NCI-H128 (cell line): ENCODE data around the gene CNOT8.
"Not testable (repeated sequence)": the region's sequence is repeated elsewhere in the genome, so short reads cannot be mapped to it uniquely, and the experiment has no call there.

Experiments
- DNase-seq: peaks from one replicate; lab custom pipeline; 2025; ENCODE audit not compliant: unreplicated experiment; lab: John Stamatoyannopoulos, UW

The CNOT8 gene

DNA sequence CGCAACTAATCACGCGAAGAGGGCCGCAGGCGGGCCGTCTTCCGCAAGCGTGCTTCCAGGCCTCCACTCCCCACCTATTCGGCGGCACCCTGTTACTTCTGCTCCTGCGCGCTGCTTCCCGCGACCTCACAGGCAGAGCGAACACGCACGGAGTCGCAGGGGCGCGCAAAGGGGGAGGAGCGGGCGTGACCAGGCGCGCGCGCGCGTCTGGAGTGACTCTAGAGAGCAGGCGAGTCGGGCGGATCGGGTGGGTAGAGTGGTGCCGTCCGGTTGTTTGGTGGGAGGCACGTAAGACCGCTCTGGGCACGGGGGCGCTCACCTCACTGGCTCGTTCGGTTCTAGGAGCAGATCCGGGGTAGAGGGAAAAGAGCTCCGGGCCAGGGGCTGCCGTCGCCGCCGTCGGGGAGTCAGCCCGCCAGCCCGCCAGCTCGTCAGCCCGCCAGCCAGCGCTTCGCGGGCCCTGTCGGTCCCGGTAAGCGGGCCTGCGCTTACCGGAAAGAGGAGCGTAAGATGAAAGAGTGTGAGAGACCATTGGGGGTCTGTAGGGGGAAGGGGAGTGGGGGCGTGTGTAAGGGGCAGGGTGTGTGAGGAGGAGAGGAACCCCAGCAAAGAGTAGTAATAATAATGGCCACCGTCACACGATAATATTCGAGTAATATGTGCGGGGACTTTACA is at the start of gene CNOT8:
TSS of gene CNOT8 (plus strand) at position 331 of the 675 bp plus-strand sequence. CDS start 4,652 bp downstream, outside the sequence.
- DNase-seq: peak; percentile 89

DNA sequence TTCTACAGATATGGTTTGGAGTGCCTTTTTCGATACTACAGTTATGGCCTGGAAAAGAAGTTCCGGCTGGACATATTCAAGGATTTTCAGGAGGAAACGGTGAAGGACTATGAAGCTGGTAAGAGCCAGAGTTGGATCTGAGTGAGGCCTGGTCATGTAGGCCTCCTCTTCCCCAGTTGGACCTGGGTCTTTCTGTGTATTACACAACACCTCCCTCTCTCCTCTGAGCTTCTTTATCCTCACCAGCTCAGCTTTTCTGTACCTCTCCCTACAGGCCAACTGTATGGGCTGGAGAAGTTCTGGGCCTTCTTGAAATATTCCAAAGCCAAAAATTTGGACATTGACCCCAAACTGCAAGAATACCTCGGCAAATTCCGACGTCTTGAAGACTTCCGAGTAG is 47.2 kb upstream of the CNOT8 start:
- no peak for DNase-seq

DNA sequence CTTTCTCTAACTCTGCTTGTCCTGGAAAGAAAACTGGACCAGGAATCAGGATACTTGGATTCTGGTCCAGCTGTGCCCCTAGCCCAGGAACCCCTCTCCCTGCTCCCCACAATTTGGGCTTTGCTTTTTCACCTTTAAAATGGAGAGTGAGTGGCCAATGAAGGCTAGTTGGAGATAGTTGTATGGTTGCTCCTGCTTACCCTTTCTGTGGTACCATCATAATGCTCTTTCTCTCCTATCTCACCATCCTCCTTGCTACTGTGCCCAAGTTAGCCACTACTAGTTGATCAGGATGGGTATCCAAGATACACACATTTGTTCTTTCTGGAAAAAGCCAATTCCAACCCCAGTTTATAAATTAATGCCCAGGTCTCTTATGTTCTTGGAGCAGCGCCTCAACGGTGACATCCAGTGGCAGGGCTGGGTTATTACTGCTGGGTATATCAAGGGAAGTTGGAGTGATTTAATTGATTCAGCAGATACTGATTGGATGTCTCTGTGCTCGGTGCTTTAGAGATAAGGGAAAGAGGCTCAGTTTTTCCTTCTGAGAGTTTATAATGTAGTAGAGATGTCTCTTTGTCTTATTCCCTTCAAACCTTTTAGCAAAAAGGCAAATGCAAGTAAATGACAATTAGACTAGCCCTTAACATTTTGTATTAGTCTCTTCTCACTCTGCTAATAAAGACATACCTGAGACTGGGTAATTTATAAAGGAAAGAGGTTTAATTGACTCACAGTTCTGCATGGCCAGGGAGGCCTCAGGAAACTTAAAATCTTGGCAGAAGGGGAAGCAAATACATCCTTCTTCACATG is 46.6 kb upstream of the CNOT8 start:
- DNase-seq: no peak

DNA sequence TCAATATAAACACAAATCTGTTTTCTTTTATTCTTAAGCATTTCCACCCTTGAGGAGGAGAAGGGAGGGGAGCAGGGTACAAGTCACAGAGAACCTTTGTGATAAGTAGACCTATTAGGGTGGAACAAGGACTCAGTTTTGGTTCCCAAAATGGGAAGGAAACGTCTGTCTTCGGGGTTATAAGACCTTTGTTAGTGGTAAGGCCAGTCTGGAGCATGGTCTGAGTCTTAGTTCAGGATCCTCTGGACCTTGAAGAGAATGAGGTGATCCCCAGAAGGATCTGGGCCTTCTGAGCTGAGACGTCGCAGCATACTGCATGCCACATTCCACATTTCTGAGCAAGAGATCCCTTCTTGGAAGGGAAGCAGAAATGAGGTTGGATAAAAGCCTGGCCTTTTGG is 45.3 kb upstream of the CNOT8 start:
- no peak for DNase-seq

DNA sequence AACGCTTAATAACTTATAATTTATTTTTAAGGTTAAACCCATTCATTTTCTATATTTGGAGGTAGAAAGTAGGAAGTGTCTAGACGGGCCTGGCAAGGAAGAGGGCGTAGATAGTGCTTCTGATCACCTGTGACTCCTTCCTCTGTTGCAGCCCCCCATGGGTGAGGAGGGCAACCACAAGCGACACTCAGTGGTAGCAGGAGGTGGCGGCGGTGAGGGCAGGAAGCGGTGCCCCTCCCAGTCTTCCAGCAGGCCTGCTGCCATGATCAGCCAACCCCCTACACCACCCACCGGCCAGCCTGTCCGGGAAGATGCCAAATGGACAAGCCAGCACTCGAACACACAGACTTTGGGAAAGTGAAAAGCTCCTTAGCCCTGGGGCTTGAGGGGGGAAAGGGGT is 44.7 kb upstream of the CNOT8 start:
- no peak for DNase-seq

DNA sequence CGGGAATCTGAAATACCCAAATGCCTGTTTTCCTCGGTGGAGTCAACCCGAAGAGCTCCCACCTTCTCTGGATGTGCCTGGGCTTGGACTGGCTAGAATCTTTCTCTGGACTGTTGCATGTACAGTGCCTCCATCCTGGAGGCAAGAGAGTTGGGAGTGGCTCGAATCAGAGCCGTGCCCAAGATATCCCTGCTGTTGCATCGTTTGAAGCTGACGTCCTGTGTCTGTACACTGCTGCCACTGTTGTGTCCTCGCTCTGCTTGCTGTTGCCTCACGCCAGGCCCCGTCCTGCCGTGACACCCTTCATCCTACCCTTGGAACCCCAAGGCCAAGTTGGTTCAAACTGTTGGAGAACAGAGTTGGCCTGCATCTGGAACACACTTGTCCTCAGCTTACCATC is 43.4 kb upstream of the CNOT8 start:
- DNase-seq: no peak

DNA sequence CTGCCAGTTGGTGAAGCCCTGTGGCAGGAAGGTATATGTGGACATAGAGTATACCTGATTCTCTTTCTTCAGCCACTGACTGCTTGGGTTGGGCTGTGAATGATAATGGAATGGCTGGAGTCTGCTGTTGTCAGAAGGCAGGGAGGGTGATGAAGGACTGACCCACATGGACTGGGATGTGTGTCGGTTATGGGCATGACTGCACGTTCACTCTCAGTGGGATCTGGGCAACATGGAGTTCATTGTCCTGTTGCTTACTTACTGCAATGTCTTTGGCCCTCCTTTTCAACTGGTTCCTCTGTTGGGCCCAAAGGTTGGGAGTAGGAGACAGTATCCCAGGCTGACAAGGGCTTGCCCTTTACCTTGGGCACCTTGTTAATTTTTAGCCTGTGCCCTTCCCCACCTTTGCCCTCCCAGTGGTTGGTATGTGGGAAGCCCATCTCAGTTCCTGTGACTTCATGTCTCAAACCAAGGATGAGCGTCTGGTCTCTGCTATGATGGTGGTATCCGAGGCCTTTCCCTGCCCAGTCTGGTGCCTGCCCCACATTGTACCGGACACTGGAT is 42.7 kb upstream of the CNOT8 start:
- no peak for DNase-seq

DNA sequence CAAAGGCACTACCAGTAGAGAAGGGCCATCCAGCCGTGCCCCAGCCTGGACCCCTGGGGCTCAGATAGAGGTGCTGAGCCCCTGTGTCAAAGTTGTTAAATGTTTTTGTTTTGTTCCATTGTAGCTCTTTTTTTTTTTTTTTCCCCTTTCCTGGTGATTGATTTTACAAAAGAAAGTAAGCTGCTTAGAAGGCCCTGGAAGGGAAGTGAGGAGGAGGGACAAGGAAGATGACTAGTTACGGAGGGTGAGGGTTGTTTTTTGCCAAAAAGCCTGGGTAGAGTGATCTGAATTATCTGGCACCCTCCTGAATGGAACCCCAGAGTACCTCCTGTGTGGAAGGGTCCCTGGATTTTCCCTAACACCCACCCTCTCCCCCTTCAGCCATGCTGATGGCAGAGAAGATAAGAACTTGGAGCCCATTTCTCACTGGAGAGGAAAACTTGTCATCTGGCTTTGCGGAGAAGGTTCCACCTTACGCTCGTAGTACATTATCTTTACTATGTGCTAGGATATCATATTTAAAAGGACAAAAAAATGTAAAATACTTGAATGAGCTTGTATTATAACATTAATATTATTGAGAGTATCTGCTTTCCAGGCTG is 41.4 kb upstream of the CNOT8 start:
- no peak for DNase-seq

DNA sequence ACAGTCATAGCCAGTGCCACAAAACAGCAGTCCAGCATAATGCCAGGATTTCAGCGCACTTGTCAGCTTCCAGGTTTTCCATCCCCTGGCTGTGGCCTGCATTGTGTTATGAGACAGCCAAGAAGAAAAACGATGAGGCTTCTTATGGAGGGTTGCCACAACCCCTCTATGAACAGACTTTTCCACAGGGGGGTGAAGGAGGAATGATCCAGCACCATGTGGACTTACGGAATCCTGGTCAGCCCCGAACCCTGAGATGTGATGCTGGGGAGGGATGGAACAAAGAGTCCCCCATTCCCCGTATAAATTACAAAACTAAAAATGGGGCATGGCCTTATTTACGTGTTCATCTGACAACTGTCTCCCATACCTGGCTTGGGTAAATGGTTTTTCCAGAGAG is 40.6 kb upstream of the CNOT8 start:
- no peak for DNase-seq

DNA sequence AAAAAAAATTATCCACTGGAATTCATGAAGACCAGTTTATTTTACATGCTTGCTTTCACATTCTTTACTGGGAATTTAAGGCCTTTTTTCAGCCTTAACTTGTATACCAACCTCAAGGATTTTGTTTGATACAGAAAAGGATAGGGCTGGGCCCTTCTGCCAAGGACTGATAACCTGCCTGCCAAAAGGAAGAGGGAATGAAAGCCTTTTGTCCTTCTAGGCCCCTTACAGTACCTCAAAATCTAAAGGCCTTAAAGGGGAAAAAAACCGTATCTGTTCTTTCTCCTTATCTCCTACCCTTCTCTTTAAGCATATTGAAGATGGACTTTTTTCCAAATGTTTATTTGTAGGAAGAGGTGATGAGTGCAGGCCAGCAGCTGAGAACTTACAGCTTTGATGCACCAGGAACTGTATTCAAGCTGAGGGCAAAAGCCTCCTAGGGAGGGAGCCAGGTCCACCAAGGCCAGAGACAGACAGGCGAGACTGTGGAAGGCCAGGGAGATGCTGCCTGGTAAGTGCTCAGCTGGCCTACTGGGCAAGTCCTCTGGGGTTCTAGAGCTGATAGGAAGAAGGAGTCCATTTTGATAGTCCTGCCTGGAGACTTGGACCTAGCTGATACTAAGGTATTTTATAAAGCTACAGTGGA is 39.8 kb upstream of the CNOT8 start:
- no peak for DNase-seq

DNA sequence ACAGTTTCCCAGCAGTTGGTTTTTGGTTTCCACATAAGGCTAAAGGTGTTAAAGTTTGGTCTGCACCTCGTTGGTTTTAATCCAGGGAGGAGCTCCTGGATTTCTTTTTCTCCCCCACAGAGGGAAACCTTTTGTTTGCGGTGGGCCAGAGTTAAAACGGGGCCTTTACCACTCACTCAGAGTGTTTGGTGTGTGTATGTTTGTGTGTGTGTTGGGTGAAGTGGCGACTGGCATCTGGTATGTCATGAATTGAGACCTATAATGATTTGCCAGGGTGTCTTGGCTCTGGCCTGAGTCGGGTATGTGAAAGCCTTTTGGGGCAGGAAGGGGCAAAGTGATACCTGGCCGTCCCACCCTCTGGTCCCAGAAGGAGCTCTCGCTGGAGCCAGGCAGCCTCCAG is 38.9 kb upstream of the CNOT8 start:
- DNase-seq: no peak

DNA sequence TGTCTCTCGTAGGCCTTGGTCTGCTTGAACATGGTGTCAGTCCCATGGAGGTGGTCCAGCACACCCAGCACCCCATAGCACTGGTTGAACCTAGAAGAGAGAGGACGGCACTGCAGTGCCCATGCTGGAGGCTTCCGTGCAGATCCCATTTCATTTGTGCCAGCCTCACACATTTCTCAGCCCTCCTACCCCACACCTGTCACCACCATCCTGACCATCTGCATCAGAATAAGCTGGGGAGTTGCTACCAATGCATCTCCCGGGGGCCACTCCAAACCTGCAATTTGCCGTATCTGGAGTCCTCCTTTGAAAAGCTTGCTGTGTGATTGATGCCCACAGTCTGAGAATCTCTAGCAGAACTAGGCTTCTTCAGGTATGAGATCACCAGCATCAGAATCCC is 38.0 kb upstream of the CNOT8 start:
- DNase-seq: no peak

DNA sequence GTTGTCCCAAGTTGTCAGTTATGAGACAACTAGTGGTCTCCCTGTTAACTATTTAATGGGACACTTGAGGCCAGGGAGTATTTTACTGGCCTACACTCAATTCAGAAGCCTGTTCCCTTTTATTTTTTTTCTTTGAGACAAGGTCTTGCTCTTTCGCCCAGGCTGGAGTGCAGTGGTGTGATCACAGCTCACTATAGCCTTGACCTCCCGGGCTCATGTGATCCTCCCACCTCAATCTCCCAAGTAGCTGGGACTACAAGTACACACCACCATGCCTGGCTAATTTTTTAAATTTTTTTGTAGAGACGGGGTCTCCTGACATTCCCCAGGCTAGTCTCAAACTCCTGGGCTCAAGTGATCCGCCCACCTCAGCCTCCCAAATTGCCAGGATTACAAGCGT is 35.5 kb upstream of the CNOT8 start:
- not testable (repeated sequence) for DNase-seq

DNA sequence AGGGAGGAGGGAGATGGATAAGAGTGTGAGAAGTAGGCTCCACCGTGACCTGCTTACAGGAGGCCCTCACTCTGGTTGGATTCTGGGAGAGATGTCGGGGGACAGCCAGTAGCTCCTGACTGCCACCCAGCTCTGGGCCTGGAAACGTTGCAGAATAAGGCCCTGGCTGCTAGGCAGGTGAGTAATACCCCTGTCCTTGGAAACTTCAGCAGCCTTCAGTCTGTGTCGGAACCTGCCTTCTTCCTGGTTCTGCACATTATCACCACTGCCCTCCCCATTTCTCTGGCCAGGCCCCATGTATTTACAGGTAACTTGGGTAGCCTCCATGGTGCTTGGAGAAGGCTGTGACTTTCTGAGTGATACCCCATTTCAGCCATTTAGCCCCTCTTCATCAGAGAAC is 34.8 kb upstream of the CNOT8 start:
- DNase-seq: no peak

DNA sequence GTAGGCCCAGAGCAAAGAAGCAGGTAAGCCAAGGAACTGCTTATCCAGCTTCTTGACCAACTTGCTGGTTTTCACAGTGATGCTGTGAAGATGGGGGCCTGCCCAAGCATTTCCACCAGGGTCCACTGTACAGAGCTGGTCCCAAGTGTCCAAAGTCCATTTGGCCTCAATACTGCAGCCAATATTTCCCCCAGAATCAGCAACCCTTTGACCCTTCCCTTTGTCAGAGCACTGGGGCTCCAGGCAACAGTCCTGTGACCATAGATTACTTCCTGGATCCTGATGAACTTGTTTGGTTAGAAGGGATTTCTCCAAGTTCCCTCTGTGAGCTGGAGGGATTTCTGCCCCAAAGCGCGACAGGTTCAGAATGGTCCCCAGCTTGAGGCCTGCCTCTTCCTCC is 34.4 kb upstream of the CNOT8 start:
- DNase-seq: no peak

DNA sequence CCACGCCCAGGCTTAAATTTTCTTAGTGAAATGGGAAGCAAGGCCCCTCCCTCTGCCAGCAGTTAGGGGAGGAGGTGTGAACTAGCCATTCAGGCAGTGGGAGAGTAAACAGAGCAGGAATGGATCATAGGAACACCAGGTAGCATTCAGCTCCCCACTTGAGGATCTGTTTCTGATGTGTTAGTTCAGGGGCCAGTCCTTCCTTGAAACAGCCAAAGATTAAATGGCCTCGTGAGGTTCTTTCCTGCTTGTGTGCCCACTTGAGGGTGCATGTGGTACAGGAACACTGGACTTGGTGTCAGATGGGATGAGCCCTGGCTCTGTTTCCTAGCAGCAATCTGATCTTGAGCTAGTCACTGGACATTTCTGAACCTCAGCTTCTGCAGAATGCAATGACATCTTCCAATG is 29.2 kb upstream of the CNOT8 start:
- no peak for DNase-seq

DNA sequence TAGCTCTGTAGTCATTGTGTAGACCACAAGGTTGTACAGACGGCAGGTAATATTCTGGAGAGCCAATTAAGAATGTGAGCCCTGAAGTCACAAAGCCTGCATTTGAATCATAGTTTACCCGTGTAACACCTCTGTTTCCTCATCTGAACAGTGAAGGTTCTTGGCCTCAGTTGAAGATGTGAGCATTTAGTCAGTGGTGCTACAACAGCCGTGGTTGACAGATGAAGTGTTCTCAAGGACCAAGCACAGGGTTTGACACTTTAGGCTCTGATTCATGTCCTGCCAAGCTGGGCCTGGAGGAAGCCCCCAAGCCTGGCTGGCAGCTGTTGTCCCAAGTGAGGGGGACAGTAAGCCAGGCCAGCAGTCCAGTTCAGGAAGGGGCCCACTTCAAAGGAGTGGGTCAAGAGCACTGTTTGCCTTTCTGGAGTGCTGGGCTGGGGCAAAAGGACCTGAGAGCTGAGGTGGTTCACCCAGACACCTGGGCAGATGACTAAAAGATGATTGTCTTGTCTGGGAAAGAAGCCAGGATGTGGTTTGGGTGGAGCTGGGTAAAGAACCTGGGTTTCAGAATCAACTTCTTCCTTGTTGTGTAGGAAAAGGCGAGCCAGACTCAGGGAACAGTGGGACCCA is 28.7 kb upstream of the CNOT8 start:
- no peak for DNase-seq

DNA sequence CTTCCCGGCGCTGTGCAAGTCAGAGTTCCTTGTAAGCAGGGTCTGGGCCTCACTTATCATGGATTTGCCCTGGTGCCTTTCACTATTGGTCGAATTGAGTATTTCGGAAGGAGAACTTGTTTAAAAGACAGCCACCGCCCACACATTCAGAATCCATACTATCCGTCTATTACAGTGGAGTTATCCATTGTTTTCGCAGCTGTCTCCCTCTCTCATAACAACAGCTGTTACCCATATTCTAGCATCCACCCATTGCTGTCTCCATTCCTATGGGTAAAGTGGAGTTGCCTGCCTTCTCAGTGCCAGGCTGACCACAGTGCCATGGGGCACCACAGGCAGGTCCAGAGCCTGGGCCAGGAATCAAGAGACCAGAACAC is 28.2 kb upstream of the CNOT8 start:
- no peak for DNase-seq

DNA sequence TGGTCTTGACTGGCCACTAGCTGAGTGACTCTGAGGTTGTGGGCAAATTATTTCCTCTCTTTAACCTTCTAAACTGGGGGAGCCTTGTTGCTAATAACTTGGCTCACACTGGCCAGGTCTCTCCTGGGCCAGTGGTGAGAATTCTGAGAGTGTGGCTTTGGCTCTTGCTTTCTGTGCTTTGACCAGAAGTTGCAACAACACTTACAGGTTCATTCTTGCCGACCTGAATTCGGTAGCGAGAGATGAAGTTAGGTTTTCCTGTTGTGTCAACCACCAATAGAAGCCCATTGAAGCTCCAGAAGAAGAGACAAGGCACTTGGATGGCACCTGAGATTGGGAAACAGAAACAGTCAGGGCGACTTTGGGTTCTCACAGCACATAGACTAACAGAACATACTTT is 27.8 kb upstream of the CNOT8 start:
- no peak for DNase-seq

DNA sequence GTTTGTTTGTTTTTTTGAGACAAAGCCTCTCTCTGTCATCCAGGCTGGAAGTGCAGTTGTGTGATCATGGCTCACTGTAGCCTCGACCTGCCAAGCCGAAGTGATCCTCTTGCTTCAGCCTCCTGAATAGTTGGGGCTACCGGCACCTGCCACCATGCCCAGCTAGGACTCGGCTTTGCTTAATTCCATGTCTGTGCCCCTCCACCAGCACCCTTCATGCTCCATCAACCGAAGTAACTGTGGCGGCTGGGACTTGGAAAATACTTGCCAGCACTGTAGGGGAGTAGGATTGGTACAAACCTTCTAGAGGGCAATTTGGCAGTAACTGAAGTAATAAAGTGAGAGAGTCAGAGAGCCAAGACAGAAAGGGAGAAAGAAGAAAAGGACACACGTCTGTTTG is 27.0 kb upstream of the CNOT8 start:
- no peak for DNase-seq

DNA sequence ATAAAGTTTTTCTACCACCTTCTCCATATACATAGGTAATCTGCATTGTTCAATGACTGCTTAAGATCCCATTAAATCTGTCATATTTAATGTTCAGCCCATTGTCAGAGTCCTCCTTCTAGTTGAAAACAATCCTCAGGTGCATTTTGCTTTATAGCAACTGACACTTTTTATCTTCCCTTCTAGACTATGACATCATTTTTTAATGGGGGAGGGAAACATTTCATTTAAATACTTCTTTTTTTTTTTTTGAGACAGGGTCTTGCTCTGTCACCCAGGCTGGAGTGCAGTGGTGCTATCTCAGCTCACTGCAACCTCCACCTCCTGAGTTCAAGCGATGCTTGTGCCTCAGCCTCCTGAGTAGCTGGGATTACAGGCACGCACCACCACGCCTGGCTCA is 25.6 kb upstream of the CNOT8 start:
- DNase-seq: not testable (repeated sequence)
